ENCODE data around the gene LRRC51. TPM values are rescaled to one million over a fixed set of nuclear protein-coding genes. Genes with fewer than 3 reads are reported as not detected.

Gene LRRC51
- total RNA-seq, 1 donor from 2014 or later, result 5.2 TPM

DNA sequence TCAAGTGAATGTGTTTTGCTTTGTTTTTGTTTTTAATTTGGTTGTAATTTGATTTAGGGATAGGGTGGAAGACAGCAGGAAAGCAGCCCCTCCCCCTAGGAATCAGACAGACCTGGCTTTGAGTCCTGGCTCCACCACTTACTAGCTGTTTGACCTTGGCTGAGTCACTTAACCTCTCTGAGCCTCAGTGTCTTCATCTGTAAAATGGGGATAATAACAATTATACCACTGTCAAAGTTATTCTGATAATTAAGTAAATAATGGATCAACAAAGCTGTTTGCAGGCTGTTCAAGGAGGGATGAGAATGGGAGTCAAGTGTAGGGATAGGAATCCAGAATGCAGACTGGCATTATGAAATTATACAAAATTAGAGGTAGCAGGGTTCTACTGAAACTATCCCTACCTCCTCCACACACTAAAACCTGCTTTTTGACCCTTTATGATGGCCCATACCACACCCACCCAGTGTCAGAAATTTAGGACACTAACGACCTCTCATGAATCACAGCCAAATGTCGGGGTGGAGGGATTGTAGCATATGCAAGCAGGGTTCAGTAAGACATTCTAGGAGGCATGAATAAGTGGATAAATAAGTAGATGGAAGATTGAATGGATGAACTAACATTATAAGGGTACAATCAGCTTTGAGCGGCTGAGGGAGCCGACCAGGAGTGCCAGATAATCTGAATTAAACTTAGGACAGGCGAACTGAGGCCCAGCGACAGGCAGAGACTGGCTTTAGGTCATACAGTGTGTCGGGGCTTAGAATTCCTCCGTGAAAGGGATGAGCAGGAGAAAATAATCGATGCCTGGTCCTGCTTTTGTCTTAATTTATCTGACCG is 30.9 kb downstream of the LRRC51 start:
- DNase-seq (ENCODE audit: low spot score in 2 of 2, unreplicated experiment in 2 of 2), result no peak
- Mint-ChIP-seq H3K4me3 (peak overlapping the region; percentile 95), H3K27me3 (ENCODE audit: low read depth) (peaks cover 1% of the 10 kb centered on the region), H3K27ac (peak overlapping the region; percentile 100), H3K4me1 (peaks cover 15% of the 10 kb centered on the region), H3K9me3 (no peaks in the 10 kb centered on the region), H3K36me3 (peaks cover 5% of the 10 kb centered on the region)
- TF ChIP-seq, protein P1, sequence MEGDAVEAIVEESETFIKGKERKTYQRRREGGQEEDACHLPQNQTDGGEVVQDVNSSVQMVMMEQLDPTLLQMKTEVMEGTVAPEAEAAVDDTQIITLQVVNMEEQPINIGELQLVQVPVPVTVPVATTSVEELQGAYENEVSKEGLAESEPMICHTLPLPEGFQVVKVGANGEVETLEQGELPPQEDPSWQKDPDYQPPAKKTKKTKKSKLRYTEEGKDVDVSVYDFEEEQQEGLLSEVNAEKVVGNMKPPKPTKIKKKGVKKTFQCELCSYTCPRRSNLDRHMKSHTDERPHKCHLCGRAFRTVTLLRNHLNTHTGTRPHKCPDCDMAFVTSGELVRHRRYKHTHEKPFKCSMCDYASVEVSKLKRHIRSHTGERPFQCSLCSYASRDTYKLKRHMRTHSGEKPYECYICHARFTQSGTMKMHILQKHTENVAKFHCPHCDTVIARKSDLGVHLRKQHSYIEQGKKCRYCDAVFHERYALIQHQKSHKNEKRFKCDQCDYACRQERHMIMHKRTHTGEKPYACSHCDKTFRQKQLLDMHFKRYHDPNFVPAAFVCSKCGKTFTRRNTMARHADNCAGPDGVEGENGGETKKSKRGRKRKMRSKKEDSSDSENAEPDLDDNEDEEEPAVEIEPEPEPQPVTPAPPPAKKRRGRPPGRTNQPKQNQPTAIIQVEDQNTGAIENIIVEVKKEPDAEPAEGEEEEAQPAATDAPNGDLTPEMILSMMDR (IDR thresholded peaks at IDR 0.05; ENCODE audit: unreplicated experiment), result no peak

DNA sequence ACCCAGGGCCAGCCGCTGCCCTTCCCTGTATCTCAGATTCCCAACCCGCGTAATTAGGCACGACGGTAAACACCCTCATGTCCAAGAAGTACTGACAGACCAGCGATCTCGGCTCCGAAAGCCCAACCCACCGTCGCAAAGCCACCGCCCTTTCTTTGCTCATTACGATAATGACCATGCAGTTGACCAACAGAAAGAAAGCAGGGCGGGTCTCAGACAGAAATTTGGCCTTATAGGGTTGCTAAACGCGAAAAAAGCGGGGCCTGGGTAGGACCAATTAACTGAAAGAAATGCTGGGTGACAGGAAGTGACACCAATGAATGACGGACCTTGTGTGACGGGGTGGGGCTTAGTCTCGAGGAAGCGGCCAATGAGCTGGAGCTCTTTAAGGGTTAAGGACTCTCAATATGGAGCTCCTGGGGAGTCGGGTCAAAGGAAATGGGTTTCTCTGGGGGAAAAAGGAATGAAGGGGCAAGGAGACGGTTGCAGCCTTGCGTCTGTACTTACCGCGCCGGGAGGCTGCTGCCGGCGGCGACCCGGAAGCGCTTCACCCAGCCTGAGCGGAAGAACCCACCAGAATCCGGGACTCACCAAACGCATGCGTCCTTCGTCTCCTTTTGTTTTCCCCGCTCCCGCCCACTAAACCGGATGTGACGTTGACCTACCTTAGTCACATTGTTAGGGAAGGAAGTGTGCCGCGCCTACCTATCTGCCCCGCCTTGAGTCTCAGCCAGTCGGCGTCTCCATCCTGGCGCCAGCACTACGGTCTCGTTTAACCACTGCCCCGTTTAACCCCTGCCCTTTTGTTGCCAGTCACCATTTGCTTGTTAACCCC is 31.7 kb downstream of the LRRC51 start, which contains the start of gene ANAPC15:
ANAPC15 (minus strand) TSS at position 553 of the 835 bp plus-strand sequence. CDS start 1,419 bp downstream, outside the sequence.
- peak; percentile 92 to 94 for DNase-seq (ENCODE audit: low spot score in 2 of 2, unreplicated experiment in 2 of 2)
- Mint-ChIP-seq H3K4me3 (peak within 1 kb of the TSS; percentile 95), H3K27ac (peak within 1 kb of the TSS; percentile 100), H3K27me3 (ENCODE audit: low read depth) (peaks cover 1% of the 10 kb centered on the region), H3K9me3 (no peaks in the 10 kb centered on the region), H3K4me1 (peaks cover 19% of the 10 kb centered on the region), H3K36me3 (peaks cover 5% of the 10 kb centered on the region)
- TF ChIP-seq, protein P1 (IDR thresholded peaks at IDR 0.05; ENCODE audit: unreplicated experiment), result no peak

DNA sequence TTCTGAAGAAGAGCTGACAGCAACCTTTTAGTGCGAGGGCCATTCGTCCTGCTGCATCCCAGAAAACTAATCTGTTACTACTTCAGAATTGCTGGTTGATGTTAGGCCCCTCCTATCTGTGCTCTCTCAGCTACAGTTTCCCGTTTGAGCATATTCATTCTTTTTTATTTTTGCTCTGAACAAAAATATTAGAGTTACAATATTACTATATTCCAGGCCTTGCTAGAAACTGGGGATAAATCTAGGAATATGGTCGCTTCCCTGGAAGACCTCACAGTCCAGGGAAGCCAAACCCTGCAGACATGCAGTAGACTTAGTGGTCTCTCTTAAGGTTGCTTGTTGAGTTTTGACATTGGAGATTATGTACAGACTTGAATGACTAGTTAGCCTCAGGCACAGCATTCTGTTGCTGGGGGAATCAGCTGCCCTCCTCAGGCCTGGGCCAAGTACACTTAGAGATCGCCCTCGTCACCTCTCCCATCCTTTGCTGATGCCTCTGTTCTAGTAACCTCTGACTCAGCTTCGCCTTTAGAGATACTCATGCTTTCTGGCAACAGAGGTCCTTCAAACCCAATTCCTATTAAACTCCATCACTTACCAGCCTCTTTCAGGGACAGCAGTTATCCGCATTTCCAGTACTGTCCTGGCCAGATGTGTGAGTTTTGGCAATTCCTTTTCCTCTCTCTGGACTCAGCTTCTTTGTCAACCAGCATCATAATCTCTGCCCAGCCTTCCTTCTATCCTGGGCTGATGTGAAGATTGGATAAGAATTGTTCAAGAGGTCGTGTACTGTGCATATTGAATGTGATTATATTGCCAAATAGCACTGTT is 32.5 kb downstream of the LRRC51 start:
- Mint-ChIP-seq H3K4me3 (peak overlapping the region; percentile 95), H3K27ac (peak overlapping the region; percentile 100), H3K9me3 (no peaks in the 10 kb centered on the region), H3K4me1 (peaks cover 23% of the 10 kb centered on the region), H3K36me3 (peaks cover 2% of the 10 kb centered on the region), H3K27me3 (ENCODE audit: low read depth) (peaks cover 1% of the 10 kb centered on the region)
- DNase-seq (ENCODE audit: low spot score in 2 of 2, unreplicated experiment in 2 of 2), result no peak
- TF ChIP-seq, protein P1 (IDR thresholded peaks at IDR 0.05; ENCODE audit: unreplicated experiment), result no peak

DNA sequence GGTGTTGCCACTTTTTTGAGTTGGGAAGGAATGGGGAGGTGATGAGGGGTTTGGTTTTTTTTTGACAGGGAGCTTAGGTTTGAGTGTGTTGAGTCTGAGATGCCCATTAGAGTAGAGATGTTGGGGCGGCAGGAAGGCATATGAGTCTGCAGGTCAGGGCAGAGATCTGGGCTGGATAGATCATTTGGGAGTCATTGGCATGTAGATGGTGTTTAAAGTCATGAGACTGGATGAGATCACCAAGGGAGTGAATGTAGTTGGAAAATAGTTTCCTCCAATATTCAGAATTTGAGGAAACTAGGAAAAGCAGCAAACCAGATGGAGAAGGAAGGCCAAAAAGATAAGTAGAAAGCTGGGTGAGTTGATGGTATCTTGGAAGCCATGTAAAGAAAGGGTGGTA is 33.9 kb downstream of the LRRC51 start:
- no peak for DNase-seq (ENCODE audit: low spot score in 2 of 2, unreplicated experiment in 2 of 2)
- Mint-ChIP-seq H3K9me3 (no peaks in the 10 kb centered on the region), H3K27ac (no peak overlapping the region), H3K4me1 (peaks cover 35% of the 10 kb centered on the region), H3K27me3 (ENCODE audit: low read depth) (peaks cover 1% of the 10 kb centered on the region), H3K36me3 (peaks cover 2% of the 10 kb centered on the region), H3K4me3 (no peak overlapping the region)
- TF ChIP-seq, protein P1 (IDR thresholded peaks at IDR 0.05; ENCODE audit: unreplicated experiment), result no peak

Measured in mesothelial cell of epicardium (in vitro differentiated cells).